ENCODE measurements around the gene IL3RA.

The IL3RA gene

GRCh38 chrX:1427756-1428155, 91.2 kb downstream of the IL3RA start:
- H3K36me3 Mint-ChIP-seq (ENCODE audit: low read depth): peaks cover 55% of the 10 kb centered on the region
- no peak overlapping the region for H3K27ac Mint-ChIP-seq
- no peak overlapping the region for H3K4me3 Mint-ChIP-seq
- H3K9me3 Mint-ChIP-seq: peaks cover 21% of the 10 kb centered on the region
- H3K27me3 Mint-ChIP-seq (ENCODE audit: low read depth): no peaks in the 10 kb centered on the region
- no peaks in the 10 kb centered on the region for H3K4me1 Mint-ChIP-seq (ENCODE audit: low read depth)

DNA sequence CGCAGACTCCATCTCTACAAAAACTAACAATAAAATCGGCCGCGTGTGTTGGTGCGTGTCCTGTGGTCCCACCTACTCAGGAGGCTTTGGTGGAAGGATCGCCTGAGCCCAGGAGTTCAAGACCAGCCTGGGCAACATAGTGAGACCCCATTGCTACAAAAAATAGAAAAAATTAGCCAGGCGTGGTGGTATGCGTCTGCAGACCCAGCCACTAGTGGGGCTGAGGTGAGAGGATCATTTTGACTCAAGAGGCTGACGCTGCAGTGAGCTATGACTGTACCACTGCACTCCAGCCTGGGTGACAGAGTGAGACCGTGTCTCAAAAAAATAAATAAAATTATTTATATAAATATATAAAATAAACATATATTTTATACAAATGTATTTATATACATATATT, 93.9 kb downstream of the IL3RA start:
- Mint-ChIP-seq H3K27me3 (ENCODE audit: low read depth) (no peaks in the 10 kb centered on the region), H3K36me3 (ENCODE audit: low read depth) (peaks cover 36% of the 10 kb centered on the region), H3K4me3 (no peak overlapping the region), H3K9me3 (no peaks in the 10 kb centered on the region), H3K4me1 (ENCODE audit: low read depth) (no peaks in the 10 kb centered on the region), H3K27ac (no peak overlapping the region)
